K562 treated with DMSO at 1 percent for 48 hours (cell line): ENCODE measurements around the gene GDAP2. TPM values are rescaled to one million over a fixed set of nuclear protein-coding genes. Genes with fewer than 3 reads are reported as not detected.

Experiments
- total RNA-seq: library from RNA; unstranded; fragments of 300-600 nt; gene quantifications from 2 replicates; pipeline ENCODE4 v1.2.3, GENCODE V29; 2022; ENCODE audit warnings: low replicate concordance; ENCODE audit errors: extremely low read depth

The GDAP2 gene, protein sequence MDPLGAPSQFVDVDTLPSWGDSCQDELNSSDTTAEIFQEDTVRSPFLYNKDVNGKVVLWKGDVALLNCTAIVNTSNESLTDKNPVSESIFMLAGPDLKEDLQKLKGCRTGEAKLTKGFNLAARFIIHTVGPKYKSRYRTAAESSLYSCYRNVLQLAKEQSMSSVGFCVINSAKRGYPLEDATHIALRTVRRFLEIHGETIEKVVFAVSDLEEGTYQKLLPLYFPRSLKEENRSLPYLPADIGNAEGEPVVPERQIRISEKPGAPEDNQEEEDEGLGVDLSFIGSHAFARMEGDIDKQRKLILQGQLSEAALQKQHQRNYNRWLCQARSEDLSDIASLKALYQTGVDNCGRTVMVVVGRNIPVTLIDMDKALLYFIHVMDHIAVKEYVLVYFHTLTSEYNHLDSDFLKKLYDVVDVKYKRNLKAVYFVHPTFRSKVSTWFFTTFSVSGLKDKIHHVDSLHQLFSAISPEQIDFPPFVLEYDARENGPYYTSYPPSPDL
- not detected in 2 replicates for total RNA-seq

GRCh38 chr1:117929343-117930172, at the start of gene GDAP2, which contains the start of gene WDR3:
GDAP2 (minus strand) TSS chr1:117929621; CDS start chr1:117920357, 9,264 bp downstream.
WDR3 (plus strand) TSS chr1:117929739; CDS start chr1:117933320, 3,581 bp downstream.

Other genes starting within 250 kb of the GDAP2 start
- gene WDR3, start 118 bp upstream of the GDAP2 start, total RNA-seq, result not detected in 2 replicates